ENCODE measurements around the gene ASF1B.
"Not testable (repeated sequence)": the region's sequence is repeated elsewhere in the genome, so short reads cannot be mapped to it uniquely, and the experiment has no call there.

Gene ASF1B

GRCh38 chr19:14136509-14137281 lies at the start of gene ASF1B:
Gene ASF1B, minus strand, starts transcription at chr19:14136589. Its CDS starts 133 bp downstream, at chr19:14136456.
- peak; percentile 100 for DNase-seq

DNA sequence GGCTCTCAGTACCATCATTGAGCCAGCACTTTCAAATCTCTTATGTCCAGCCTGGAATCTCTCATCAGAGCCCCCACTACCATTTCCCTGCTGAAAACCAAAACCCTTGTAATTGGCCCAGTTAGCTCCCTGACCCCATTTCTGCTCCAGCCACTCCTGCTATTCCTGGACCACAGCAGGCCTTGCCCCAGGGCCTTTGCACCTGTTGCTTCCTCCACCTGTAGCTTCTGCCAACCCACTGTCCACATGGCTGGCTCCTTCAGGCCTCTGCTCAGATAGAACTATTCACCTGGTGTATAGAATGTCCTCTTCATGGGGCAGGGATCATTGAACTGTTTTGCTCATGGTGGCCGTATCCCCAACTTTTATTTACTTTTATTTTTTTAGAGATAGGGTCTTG lies 49.3 kb upstream of the ASF1B start:
- not testable (repeated sequence) for DNase-seq

- no peak for DNase-seq
Observed at GRCh38 chr19:14185158-14185557, 48.8 kb upstream of the ASF1B start.

GRCh38 chr19:14183741-14184350 lies 47.5 kb upstream of the ASF1B start:
- DNase-seq = no peak

- DNase-seq = no peak
Observed at GRCh38 chr19:14182476-14182875, 46.1 kb upstream of the ASF1B start.

GRCh38 chr19:14181906-14182305 lies 45.5 kb upstream of the ASF1B start:
- DNase-seq = no peak

DNA sequence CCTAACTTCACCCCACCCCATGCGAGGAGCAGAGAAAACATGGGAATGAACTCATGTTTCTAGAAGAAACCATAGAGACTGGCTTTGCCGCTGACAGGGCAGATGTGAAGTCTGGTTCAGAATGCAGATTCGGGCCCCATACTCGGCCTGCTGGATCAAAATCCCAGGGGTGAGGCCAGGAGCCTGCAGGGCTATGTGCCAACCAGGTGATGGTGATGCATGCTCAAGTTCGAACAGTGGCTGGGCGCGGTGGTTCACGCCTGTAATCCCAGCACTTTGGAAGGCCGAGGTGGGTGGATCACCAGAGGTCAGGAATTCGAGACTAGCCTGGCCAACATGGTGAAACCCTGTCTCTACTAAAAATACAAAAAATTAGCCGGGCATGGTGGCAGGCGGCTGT lies 44.8 kb upstream of the ASF1B start:
- not testable (repeated sequence) for DNase-seq

- no peak for DNase-seq
Observed at GRCh38 chr19:14177496-14178074, 41.2 kb upstream of the ASF1B start.

- DNase-seq = no peak
Observed at GRCh38 chr19:14175351-14175792, 39.0 kb upstream of the ASF1B start.

GRCh38 chr19:14174883-14175282 lies 38.5 kb upstream of the ASF1B start:
- no peak for DNase-seq

DNA sequence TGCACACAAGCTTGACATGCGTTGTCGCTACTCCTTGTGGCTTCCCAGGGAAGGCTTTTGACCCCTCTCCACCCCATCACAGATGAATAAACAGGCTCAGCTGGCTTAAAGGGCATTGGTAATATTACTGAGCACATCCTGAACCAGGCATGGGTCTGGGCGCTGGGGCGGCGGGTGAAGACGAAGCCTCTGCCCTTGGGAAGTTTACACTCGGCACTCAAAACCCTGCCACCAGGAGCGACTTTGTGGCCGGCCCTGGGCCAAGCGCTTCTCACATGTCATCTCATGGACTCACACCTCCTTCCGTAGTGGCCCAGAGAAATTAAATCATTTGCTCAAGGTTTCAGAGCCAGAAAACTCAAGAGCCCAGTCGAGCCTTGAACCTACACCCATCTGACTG lies 32.6 kb upstream of the ASF1B start:
- no peak for DNase-seq

DNA sequence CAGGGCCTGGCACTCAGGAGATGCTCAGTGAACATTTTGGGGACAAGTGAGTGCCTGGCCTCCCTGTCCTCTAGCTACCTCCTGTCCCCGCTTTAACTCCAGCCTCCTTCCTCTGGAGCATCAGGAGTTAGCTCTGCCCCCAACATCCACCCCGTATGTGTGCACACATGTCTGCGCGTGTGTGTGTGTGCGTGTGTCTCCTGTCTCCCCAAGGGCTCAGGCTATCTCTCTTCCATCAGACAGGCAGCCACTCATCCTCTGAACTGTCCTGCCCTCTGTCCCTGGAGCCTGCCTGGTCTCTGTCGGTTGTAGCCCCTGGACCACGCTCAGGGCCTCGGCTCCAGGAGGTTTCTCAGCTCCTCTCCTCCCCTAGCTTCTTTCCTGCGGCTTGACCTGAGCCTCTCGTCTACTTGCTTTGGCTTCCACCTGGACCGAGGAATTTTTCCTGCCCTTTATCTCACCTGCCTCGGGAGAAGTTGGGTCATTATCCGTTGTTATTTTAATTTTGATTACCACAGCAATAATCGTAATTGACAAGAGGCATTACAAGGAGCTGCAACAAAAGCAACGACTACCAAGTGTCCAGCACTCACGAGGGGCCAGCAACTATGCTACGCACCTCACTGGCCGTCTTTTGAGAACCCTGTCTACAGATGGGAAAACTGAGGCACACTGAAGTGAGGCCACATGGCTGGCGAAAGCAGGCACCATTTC lies 32.0 kb upstream of the ASF1B start:
- no peak for DNase-seq

GRCh38 chr19:14167576-14168138 lies 31.3 kb upstream of the ASF1B start:
- no peak for DNase-seq

GRCh38 chr19:14166999-14167575 lies 30.7 kb upstream of the ASF1B start:
- DNase-seq = no peak

- DNase-seq = no peak
Observed at GRCh38 chr19:14165990-14166830, 29.8 kb upstream of the ASF1B start.

DNA sequence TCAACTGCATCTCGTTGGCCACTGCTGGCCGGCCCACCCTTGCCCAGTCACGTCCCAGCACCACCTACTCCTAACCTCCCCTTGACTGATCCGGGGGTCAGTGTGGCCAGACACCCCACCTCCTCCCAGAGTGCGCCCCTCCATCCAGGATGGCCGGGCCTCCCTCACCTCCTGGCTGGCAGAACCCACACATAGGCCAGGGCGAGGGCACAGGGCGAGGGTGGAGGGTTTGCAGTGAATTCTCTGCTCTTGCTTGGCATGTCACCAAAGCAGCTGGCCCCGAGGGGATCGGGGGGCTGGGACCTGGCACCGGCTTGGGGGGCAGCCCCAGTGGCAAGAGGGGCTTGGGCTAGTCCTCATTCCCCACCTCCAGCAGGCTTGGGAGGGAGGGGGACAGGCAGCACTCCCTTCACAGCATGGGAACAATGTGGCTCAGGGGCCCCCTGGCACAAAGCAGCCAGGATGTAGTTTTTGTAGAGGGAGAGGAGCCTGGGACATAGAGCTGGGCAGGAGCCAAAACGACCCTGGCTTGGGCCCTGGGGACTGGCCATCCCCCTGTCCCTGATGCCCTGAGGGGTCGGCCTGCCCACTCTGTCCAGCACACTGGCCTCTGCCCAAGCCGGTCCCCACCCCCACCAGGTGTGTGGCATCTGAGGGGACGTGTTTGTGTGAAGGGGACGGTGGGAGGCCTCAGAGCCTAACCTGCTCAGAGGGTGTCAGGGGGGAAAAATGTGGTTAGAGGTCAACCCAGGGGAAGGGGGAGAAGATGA lies 28.5 kb upstream of the ASF1B start:
- DNase-seq = no peak

GRCh38 chr19:14164082-14164481 lies 27.7 kb upstream of the ASF1B start:
- no peak for DNase-seq

GRCh38 chr19:14162871-14163297 lies 26.5 kb upstream of the ASF1B start:
- DNase-seq = no peak

- DNase-seq = no peak
Observed at GRCh38 chr19:14161305-14161704, 24.9 kb upstream of the ASF1B start.

GRCh38 chr19:14160017-14160703 lies 23.8 kb upstream of the ASF1B start:
- no peak for DNase-seq
